Islet precursor cell (in vitro differentiated cells): ENCODE data around the gene USHBP1.
A peak's percentile ranks its signal among the peaks of the same experiment; 100 is the strongest.

ENCODE experiments used
- DNase-seq: peaks from one replicate; pipeline ENCODE4 v3.0.0-alpha.2; 2018

Gene USHBP1

GRCh38 chr19:17210296-17210695 lies 54.2 kb downstream of the USHBP1 start:
- DNase-seq: no peak

DNA sequence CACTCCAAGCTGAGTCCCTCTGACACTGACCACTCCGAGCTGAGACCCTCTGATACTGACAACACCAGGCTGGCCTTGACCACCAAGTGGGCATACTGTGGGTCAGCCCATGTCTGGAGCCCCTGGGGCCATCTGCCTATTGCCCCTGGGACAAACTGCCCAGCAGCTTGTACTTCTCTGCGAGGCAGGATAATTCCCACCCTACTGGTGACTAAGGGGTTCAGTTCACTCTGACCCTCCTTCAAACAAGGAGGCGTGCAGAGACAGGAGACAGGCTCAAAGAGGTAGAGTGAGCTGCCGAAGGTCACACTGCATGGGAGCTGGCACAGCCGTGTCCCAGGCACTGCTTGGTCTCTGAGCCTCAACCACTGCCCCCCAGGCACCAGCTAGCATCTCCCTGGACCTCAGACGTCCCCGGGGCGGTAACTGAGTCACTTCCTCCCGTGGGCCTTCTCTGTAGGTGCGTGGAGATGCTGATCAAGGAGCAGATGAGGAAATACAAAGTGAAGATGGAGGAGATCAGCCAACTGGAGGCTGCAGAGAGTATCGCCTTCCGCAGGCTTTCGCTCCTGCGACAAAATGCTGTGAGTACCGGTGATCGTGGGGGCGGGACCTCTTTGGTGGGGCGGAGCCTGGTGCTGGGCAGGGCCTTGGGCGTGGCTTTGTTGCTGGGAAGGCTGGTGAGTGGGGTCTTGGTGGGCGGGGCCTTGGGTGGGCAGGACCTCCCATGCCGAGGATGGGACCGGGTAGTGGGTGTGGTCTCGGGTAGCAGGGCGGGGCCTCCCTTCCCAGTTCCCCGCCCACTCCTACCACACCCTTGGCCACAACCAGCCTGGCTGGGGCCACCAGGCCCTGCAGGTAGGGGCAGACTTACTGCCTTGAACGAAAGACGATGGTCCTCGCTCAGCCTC lies 55.2 kb downstream of the USHBP1 start:
- DNase-seq: peak; percentile 96

- no peak for DNase-seq
Measured at GRCh38 chr19:17206736-17207581, 57.6 kb downstream of the USHBP1 start.

DNA sequence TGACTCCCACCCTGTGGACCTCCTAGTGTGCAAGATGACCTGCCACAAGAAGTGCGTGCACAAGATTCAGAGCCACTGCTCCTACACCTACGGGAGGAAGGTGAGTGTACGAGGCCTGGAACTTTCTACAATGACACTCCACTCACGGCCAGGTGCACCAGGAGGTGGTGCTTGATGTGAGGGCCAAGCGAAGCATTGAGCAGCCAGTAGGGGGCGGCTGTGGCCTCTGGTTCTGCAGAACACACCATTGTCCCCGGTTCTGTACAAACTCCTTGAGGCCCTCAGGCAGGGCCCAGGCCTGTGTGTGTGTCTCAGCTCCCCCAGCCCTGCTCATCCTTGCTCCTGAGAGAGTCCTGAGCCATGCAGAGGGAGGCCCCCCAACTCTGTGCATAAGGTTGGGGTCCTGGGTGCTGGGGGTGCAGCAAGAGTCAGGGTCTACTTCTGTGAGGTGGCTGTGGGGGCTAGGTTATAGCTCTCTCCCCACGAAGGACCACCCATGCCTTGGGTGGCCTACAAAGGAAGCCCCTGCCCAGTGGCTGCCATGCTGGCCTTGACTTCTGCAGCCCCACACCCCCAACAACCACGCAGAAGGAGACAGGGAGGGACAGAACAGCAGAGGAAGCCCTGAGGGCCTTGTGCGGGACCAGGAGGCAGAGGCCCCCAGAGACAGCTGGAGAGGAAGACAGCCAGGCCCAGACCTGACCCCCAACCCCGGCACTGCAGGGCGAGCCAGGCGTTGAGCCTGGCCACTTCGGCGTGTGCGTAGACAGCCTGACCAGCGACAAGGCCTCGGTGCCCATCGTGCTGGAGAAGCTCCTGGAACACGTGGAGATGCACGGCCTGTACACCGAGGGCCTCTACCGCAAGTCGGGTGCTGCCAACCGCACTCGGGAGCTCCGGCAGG lies 59.1 kb downstream of the USHBP1 start:
- DNase-seq: peak; percentile 83

- no peak for DNase-seq
Measured at GRCh38 chr19:17202713-17203112, 61.8 kb downstream of the USHBP1 start.

DNA sequence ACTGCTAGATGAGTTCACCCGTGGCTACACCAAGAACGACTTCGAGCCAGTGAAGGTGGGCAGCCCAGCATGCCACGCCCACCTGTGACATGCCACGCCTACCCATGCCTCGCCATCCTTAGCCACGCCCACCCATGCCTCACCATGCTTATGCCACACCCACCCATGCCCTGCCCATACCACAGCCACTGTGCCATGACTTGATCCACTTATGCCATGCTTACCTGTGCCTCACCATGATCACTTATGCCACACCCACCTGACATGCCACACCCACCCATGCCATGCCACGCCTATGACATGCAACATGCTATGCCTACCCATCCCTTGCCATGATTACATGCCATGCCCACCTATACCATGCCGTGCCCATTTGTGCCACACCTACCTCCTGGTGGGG lies 62.3 kb downstream of the USHBP1 start:
- DNase-seq: peak; percentile 43

- DNase-seq: no peak
Measured at GRCh38 chr19:17200408-17201079, 64.0 kb downstream of the USHBP1 start.
